ENCODE data around the gene NDUFAF2.

The NDUFAF2 gene

GRCh38 chr5:61081741-61082140 lies 136.7 kb downstream of the NDUFAF2 start:
- Histone ChIP-seq H3K36me3 (ENCODE audit: insufficient read depth, low read length) (no peaks in the 10 kb centered on the region), H3K4me3 (ENCODE audit: low read depth in 1 of 2, low read length in 2 of 2) (no peak overlapping the region), H3K9me3 (ENCODE audit: insufficient read depth, low read length, severe bottlenecking) (no peaks in the 10 kb centered on the region), H3K27ac (ENCODE audit: low read length) (no peak overlapping the region), H2AFZ (ENCODE audit: low read depth, low read length) (no peak overlapping the region), H3K9ac (ENCODE audit: low read depth, low read length) (no peak overlapping the region), H3K4me2 (ENCODE audit: insufficient read depth, low read length) (no peak overlapping the region), H3K79me2 (ENCODE audit: insufficient read depth, low read length) (no peaks in the 10 kb centered on the region), H4K20me1 (ENCODE audit: insufficient read depth, low read length) (no peaks in the 10 kb centered on the region), H3K4me1 (ENCODE audit: insufficient read depth, low read length) (no peaks in the 10 kb centered on the region), H3K27me3 (ENCODE audit: insufficient read depth, low read length, poor library complexity) (no peaks in the 10 kb centered on the region)
- no peak for DNase-seq
- no peak for ATAC-seq (ENCODE audit: insufficient read depth, low read depth)
- no peak for TF ChIP-seq EZH2 (IDR thresholded peaks at IDR 0.05; ENCODE audit: borderline replicate concordance, low read depth, low read length, severe bottlenecking)
- no peak for TF ChIP-seq CTCF (IDR thresholded peaks at IDR 0.05; ENCODE audit: borderline replicate concordance, extremely low read depth, low read length, poor library complexity, severe bottlenecking)

GRCh38 chr5:61082516-61083280 lies 137.7 kb downstream of the NDUFAF2 start:
- H3K4me3 ChIP-seq (ENCODE audit: low read depth in 1 of 2, low read length in 2 of 2) = no peak overlapping the region
- H3K27ac ChIP-seq (ENCODE audit: low read length) = no peak overlapping the region
- H2AFZ ChIP-seq (ENCODE audit: low read depth, low read length) = no peak overlapping the region
- H3K9me3 ChIP-seq (ENCODE audit: insufficient read depth, low read length, severe bottlenecking) = no peaks in the 10 kb centered on the region
- DNase-seq (no peak), ATAC-seq (ENCODE audit: insufficient read depth, low read depth) (no peak)
- no peaks in the 10 kb centered on the region for H3K36me3 ChIP-seq (ENCODE audit: insufficient read depth, low read length)
- H4K20me1 ChIP-seq (ENCODE audit: insufficient read depth, low read length) = no peaks in the 10 kb centered on the region
- no peaks in the 10 kb centered on the region for H3K79me2 ChIP-seq (ENCODE audit: insufficient read depth, low read length)
- no peaks in the 10 kb centered on the region for H3K4me1 ChIP-seq (ENCODE audit: insufficient read depth, low read length)
- TF ChIP-seq CTCF (IDR thresholded peaks at IDR 0.05; ENCODE audit: borderline replicate concordance, extremely low read depth, low read length, poor library complexity, severe bottlenecking) (no peak), EZH2 (IDR thresholded peaks at IDR 0.05; ENCODE audit: borderline replicate concordance, low read depth, low read length, severe bottlenecking) (no peak)
- no peak overlapping the region for H3K4me2 ChIP-seq (ENCODE audit: insufficient read depth, low read length)
- no peaks in the 10 kb centered on the region for H3K27me3 ChIP-seq (ENCODE audit: insufficient read depth, low read length, poor library complexity)
- no peak overlapping the region for H3K9ac ChIP-seq (ENCODE audit: low read depth, low read length)

GRCh38 chr5:61084658-61085057 lies 139.7 kb downstream of the NDUFAF2 start:
- H3K4me1 ChIP-seq (ENCODE audit: insufficient read depth, low read length) = no peaks in the 10 kb centered on the region
- no peak overlapping the region for H3K4me2 ChIP-seq (ENCODE audit: insufficient read depth, low read length)
- H4K20me1 ChIP-seq (ENCODE audit: insufficient read depth, low read length) = no peaks in the 10 kb centered on the region
- no peak overlapping the region for H2AFZ ChIP-seq (ENCODE audit: low read depth, low read length)
- H3K27ac ChIP-seq (ENCODE audit: low read length) = no peak overlapping the region
- no peaks in the 10 kb centered on the region for H3K9me3 ChIP-seq (ENCODE audit: insufficient read depth, low read length, severe bottlenecking)
- no peak overlapping the region for H3K4me3 ChIP-seq (ENCODE audit: low read depth in 1 of 2, low read length in 2 of 2)
- ATAC-seq (ENCODE audit: insufficient read depth, low read depth) (no peak), DNase-seq (no peak)
- H3K9ac ChIP-seq (ENCODE audit: low read depth, low read length) = no peak overlapping the region
- no peaks in the 10 kb centered on the region for H3K79me2 ChIP-seq (ENCODE audit: insufficient read depth, low read length)
- no peaks in the 10 kb centered on the region for H3K27me3 ChIP-seq (ENCODE audit: insufficient read depth, low read length, poor library complexity)
- no peaks in the 10 kb centered on the region for H3K36me3 ChIP-seq (ENCODE audit: insufficient read depth, low read length)
- TF ChIP-seq CTCF (IDR thresholded peaks at IDR 0.05; ENCODE audit: borderline replicate concordance, extremely low read depth, low read length, poor library complexity, severe bottlenecking) (no peak), EZH2 (IDR thresholded peaks at IDR 0.05; ENCODE audit: borderline replicate concordance, low read depth, low read length, severe bottlenecking) (no peak)
